IMR-90 (cell line): ENCODE data around the gene AKAP13. TPM values are rescaled to one million over a fixed set of nuclear protein-coding genes. Genes with fewer than 3 reads are reported as not detected.

Source experiments
- ATAC-seq: fragments of 200-7000 bp; cut with Tn5 transposase; 2 replicates; pipeline ENCODE4 v1.9.1; 2020; ENCODE audit warnings: low read depth, mild to moderate bottlenecking, moderate library complexity
- BruUV-seq: library from RNA; stranded (reverse); fragments of 400-500 nt; replicated peaks from 2 replicates; lab custom pipeline; 2021; lab: Mats Ljungman, UMichigan
- CTCF ChIA-PET: fragments of 300-600 bp; formaldehyde crosslinking; extraction: SDS; loops from one replicate; lab custom pipeline; 2021; ENCODE audit warnings: antibody characterized with exemption; lab: Yijun Ruan, JAX
- POLR2A ChIA-PET: fragments of 300-600 bp; sonication (Branson Sonifier 250); formaldehyde crosslinking; loops from one replicate; lab custom pipeline; 2022; ENCODE audit warnings: antibody characterized with exemption; ENCODE audit not compliant: unreplicated experiment; lab: Charles Lee
- DNase-seq: peaks from one replicate; pipeline ENCODE4 v3.0.0; 2013
- H2AFZ ChIP-seq: replicated peaks from 2 replicates; pipeline ENCODE3; 2013; ENCODE audit warnings: low read length, mild to moderate bottlenecking; ENCODE audit not compliant: poor library complexity
- H2AK5ac ChIP-seq: 2 replicates; pipeline ENCODE4 v1.6.1; 2013; ENCODE audit warnings: low read depth, low read length, inconsistent platforms
- H2AK9ac ChIP-seq: replicated peaks from 2 replicates; pipeline ENCODE3; 2013; ENCODE audit warnings: mild to moderate bottlenecking, low read depth, low read length, moderate library complexity; ENCODE audit not compliant: poor library complexity
- H2BK120ac ChIP-seq: 2 replicates; pipeline ENCODE4 v1.6.1; 2013; ENCODE audit warnings: low read depth, low read length, inconsistent platforms
- H2BK15ac ChIP-seq: 3 replicates; pipeline ENCODE4 v1.6.1; 2013; ENCODE audit warnings: low read depth, low read length, inconsistent platforms
- H2BK20ac ChIP-seq: 2 replicates; pipeline ENCODE4 v1.6.1; 2013; ENCODE audit warnings: low read depth, mild to moderate bottlenecking, inconsistent platforms, low read length, moderate library complexity
- H2BK5ac ChIP-seq: 2 replicates; pipeline ENCODE4 v1.6.1; 2013; ENCODE audit warnings: mild to moderate bottlenecking, low read depth, low read length, inconsistent platforms; ENCODE audit not compliant: poor library complexity, severe bottlenecking
- H3K14ac ChIP-seq: replicated peaks from 2 replicates; pipeline ENCODE4 v1.6.1; 2013; ENCODE audit warnings: low read depth, low read length, inconsistent platforms
- H3K18ac ChIP-seq: 2 replicates; pipeline ENCODE4 v1.6.1; 2013; ENCODE audit warnings: low read depth, low read length, control low read depth
- H3K23ac ChIP-seq: 2 replicates; pipeline ENCODE4 v1.6.1; 2013; ENCODE audit warnings: low read depth, low read length, inconsistent platforms
- H3K27ac ChIP-seq: 2 replicates; pipeline ENCODE4 v1.5.1; 2013; ENCODE audit warnings: mild to moderate bottlenecking, control low read depth, low read length; ENCODE audit not compliant: insufficient read depth
- H3K27me3 ChIP-seq: 2 replicates; pipeline ENCODE4 v1.6.1; 2013; ENCODE audit warnings: low read length; ENCODE audit not compliant: control insufficient read depth, insufficient read depth
- H3K36me3 ChIP-seq: 2 replicates; pipeline ENCODE4 v1.6.1; 2013; ENCODE audit warnings: low read length, mixed read lengths; ENCODE audit not compliant: control insufficient read depth, insufficient read depth
- H3K4ac ChIP-seq: 2 replicates; pipeline ENCODE4 v1.6.1; 2013; ENCODE audit warnings: low read depth, low read length, inconsistent platforms
- H3K4me1 ChIP-seq: 2 replicates; pipeline ENCODE4 v1.6.1; 2013; ENCODE audit warnings: low read length, mixed read lengths; ENCODE audit not compliant: control insufficient read depth, insufficient read depth
- H3K4me2 ChIP-seq: 2 replicates; pipeline ENCODE4 v1.6.1; 2013; ENCODE audit warnings: low read depth, mild to moderate bottlenecking, control low read depth, low read length, moderate library complexity
- H3K4me3 ChIP-seq: 2 replicates; pipeline ENCODE4 v1.5.1; 2013; ENCODE audit warnings: low read depth, mild to moderate bottlenecking, control low read depth, low read length, moderate library complexity; ENCODE audit not compliant: insufficient read depth
- H3K56ac ChIP-seq: 2 replicates; pipeline ENCODE4 v1.6.1; 2013; ENCODE audit warnings: low read length, inconsistent platforms; ENCODE audit not compliant: insufficient read depth; ENCODE audit errors: extremely low read depth
- H3K79me1 ChIP-seq, 2 experiments: 2 replicates each; pipeline ENCODE4 v1.6.1; 2013; ENCODE audit warnings: low read length in 2 of 2, inconsistent platforms in 1 of 2, low read depth in 1 of 2
- H3K9ac ChIP-seq: 2 replicates; pipeline ENCODE4 v1.6.1; 2013; ENCODE audit warnings: low read depth, low read length, control low read depth
- H3K9me1 ChIP-seq: 2 replicates; pipeline ENCODE4 v1.6.1; 2013; ENCODE audit warnings: low read length, inconsistent platforms; ENCODE audit not compliant: insufficient read depth
- H3K9me3 ChIP-seq: 2 replicates; pipeline ENCODE4 v1.6.1; 2013; ENCODE audit warnings: low read length; ENCODE audit not compliant: control insufficient read depth, insufficient read depth
- H4K20me1 ChIP-seq: 2 replicates; pipeline ENCODE4 v1.6.1; 2013; ENCODE audit warnings: low read length, inconsistent platforms; ENCODE audit not compliant: insufficient read depth
- H4K5ac ChIP-seq: 2 replicates; pipeline ENCODE4 v1.6.1; 2013; ENCODE audit warnings: mild to moderate bottlenecking, low read depth, low read length, control low read depth
- H4K8ac ChIP-seq, 2 experiments: 2 replicates each; pipeline ENCODE4 v1.6.1; 2013; ENCODE audit warnings: low read depth in 2 of 2, low read length in 2 of 2, control low read depth in 1 of 2, inconsistent platforms in 1 of 2
- H4K91ac ChIP-seq: 2 replicates; pipeline ENCODE4 v1.6.1; 2013; ENCODE audit warnings: low read depth, low read length, inconsistent platforms; ENCODE audit not compliant: insufficient read depth
- BHLHE40 ChIP-seq: fragments of 150-350 bp; IDR thresholded peaks from 2 replicates; pipeline ENCODE4 v1.6.1; 2016; ENCODE audit warnings: mild to moderate bottlenecking, low read depth, low read length
- CHD1 ChIP-seq: IDR thresholded peaks from 2 replicates; pipeline ENCODE4 v1.6.1; 2012; ENCODE audit warnings: low read depth, low read length, improper control_type of control experiment
- FOS ChIP-seq: fragments of 150-350 bp; IDR thresholded peaks from 2 replicates; pipeline ENCODE4 v1.6.1; 2016; ENCODE audit warnings: low read depth, low read length
- MAFK ChIP-seq: IDR thresholded peaks from 2 replicates; pipeline ENCODE4 v1.6.1; 2012; ENCODE audit warnings: low read depth, low read length, improper control_type of control experiment
- RFX5 ChIP-seq: IDR thresholded peaks from 2 replicates; pipeline ENCODE4 v1.8.0; 2012; ENCODE audit warnings: low read depth, mild to moderate bottlenecking, low read length, moderate library complexity
- USF2 ChIP-seq: fragments of 150-350 bp; IDR thresholded peaks from 2 replicates; pipeline ENCODE4 v1.6.1; 2017; ENCODE audit warnings: mild to moderate bottlenecking, antibody characterized with exemption, low read length, low read depth
- WGBS, 2 experiments: methylation state at CpG; one replicate each; pipeline versions ENCODE4 v1.1.5 to v1.1.7; 2013; ENCODE audit warnings: missing lambda C conversion rate in 2 of 2; ENCODE audit not compliant: insufficient read length in 1 of 2; ENCODE audit errors: extremely low coverage in 2 of 2; 5-methylcytosine and 5-hydroxymethylcytosine counted together
- dilution Hi-C: fragments of 300-500 bp; cut with HindIII; formaldehyde crosslinking; loops from one replicate; pipeline ENCODE4 v1.14.3; 2018; ENCODE audit warnings: low sequenced_read_pairs; ENCODE audit not compliant: unreplicated experiment
- in situ Hi-C: fragments of 300-500 bp; cut with MboI; formaldehyde crosslinking; loops from 3 replicates; pipeline ENCODE4 v1.14.3; 2019; ENCODE audit warnings: low sequenced_read_pairs, inconsistent platforms, mixed read lengths
- intact Hi-C: fragments of 100-400 bp; cut with micrococcal nuclease; formaldehyde crosslinking; loops from 2 replicates; pipeline ENCODE4 v1.10.0; 2022
- polyA plus RNA-seq, 3 experiments: library from polyadenylated mRNA; depleted of rRNA; stranded (reverse); fragments of >200 nt; gene quantifications; 2 replicates each; pipeline ENCODE4 v1.2.3, GENCODE V29; 2012; ENCODE audit warnings: low replicate concordance in 1 of 3
- total RNA-seq: library from RNA; depleted of rRNA; stranded (reverse); fragments of >200 nt; gene quantifications from 2 replicates; pipeline ENCODE4 v1.2.3, GENCODE V29; 2012

Gene AKAP13
- total and polyA plus RNA-seq, 2 of the 4 experiments (the other 2 are of a cell fraction): 10.4 to 46.4 TPM

- no CpG with 5 or more reads among the region's 9 CpGs for WGBS, 2 experiments
- no peak overlapping the region for H3K4me3 ChIP-seq
- no peak overlapping the region for H3K27ac ChIP-seq
- ChIA-PET CTCF (no interaction called here), POLR2A (no interaction called here)
- no peak overlapping the region for H2BK20ac ChIP-seq
- no peaks in the 10 kb centered on the region for H4K20me1 ChIP-seq
- no peak overlapping the region for H2AFZ ChIP-seq
- no peaks in the 10 kb centered on the region; the same call in 1 of the 2 replicates for H3K9me1 ChIP-seq
- BruUV-seq: no TSS peak
- H3K4me1 ChIP-seq: no peaks in the 10 kb centered on the region
- no peaks in the 10 kb centered on the region for H3K27me3 ChIP-seq
- H3K79me1 ChIP-seq: no peaks in the 10 kb centered on the region; a peak in 2 of 4 replicates
- no peak overlapping the region for H3K4ac ChIP-seq
- ATAC-seq (no peak), DNase-seq (no peak)
- H3K56ac ChIP-seq: no peak overlapping the region
- H4K5ac ChIP-seq: no peak overlapping the region
- dilution Hi-C loops (no loop called here), intact Hi-C loops (no loop called here), in situ Hi-C loops (no loop called here)
- no peak overlapping the region for H2AK5ac ChIP-seq
- H3K9me3 ChIP-seq: no peaks in the 10 kb centered on the region
- no peak overlapping the region for H3K14ac ChIP-seq
- no peak overlapping the region for H4K8ac ChIP-seq
- no peak overlapping the region for H3K18ac ChIP-seq
- no peak overlapping the region for H3K9ac ChIP-seq
- H3K36me3 ChIP-seq: peaks cover 31% of the 10 kb centered on the region
- no peak overlapping the region for H2BK15ac ChIP-seq
- H4K91ac ChIP-seq: no peak overlapping the region
- TF ChIP-seq CHD1: no peak
- no peak for TF ChIP-seq RFX5
- no peak for TF ChIP-seq FOS
- TF ChIP-seq MAFK: no peak
- no peak for TF ChIP-seq BHLHE40
- no peak for TF ChIP-seq USF2
- no peak overlapping the region for H2AK9ac ChIP-seq
- no peak overlapping the region for H3K23ac ChIP-seq
- no peak overlapping the region for H2BK5ac ChIP-seq
- no peak overlapping the region for H3K4me2 ChIP-seq
- no peak overlapping the region for H2BK120ac ChIP-seq
Measured at GRCh38 chr15:85748176-85748575, 367.8 kb downstream of the AKAP13 start.
